ENCODE data around the gene MMP15.

The MMP15 gene

DNA sequence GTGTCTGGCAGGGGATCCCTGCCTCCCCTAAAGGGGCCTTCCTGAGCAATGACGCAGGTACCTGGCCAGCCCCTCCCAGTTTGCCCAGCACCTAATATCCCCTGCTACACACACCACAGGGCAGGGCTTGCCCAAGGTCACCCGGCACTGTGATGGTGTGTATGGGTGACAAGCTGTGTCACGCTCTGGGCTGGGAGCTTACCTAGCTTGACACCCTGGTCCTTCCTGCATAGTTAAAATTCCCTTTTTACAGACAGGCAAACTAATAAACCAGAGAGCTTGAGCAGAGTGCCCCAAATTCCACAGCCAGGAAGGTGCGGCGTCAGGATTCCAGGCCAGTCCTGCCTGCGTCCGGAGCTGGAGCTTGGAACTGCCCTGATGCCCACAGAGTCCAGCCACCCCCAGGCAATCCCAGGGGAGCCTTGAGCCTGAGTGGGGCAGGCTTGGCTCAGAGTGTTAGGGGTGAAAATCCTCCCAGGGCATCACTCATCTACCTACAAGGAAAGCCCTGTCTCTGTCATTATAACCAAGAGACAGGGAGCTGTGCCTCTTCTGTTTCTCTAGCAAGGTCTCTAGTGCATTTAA, 18.1 kb downstream of the MMP15 start:
- Histone ChIP-seq H3K4me3 (ENCODE audit: low read depth, low read length) (no peak overlapping the region), H3K79me2 (no peaks in the 10 kb centered on the region), H3K9me3 (ENCODE audit: control insufficient read depth, low read length) (no peaks in the 10 kb centered on the region), H3K9ac (no peak overlapping the region), H3K27me3 (ENCODE audit: control insufficient read depth, insufficient read depth, low read length) (no peaks in the 10 kb centered on the region), H3K4me2 (ENCODE audit: low read length) (no peak overlapping the region), H3K27ac (no peak overlapping the region), H3K4me1 (no peaks in the 10 kb centered on the region), H2AFZ (no peak overlapping the region), H3K36me3 (ENCODE audit: control insufficient read depth, insufficient read depth, low read length) (no peaks in the 10 kb centered on the region)
- TF ChIP-seq, protein P1, sequence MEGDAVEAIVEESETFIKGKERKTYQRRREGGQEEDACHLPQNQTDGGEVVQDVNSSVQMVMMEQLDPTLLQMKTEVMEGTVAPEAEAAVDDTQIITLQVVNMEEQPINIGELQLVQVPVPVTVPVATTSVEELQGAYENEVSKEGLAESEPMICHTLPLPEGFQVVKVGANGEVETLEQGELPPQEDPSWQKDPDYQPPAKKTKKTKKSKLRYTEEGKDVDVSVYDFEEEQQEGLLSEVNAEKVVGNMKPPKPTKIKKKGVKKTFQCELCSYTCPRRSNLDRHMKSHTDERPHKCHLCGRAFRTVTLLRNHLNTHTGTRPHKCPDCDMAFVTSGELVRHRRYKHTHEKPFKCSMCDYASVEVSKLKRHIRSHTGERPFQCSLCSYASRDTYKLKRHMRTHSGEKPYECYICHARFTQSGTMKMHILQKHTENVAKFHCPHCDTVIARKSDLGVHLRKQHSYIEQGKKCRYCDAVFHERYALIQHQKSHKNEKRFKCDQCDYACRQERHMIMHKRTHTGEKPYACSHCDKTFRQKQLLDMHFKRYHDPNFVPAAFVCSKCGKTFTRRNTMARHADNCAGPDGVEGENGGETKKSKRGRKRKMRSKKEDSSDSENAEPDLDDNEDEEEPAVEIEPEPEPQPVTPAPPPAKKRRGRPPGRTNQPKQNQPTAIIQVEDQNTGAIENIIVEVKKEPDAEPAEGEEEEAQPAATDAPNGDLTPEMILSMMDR (IDR thresholded peaks at IDR 0.05) = no peak

DNA sequence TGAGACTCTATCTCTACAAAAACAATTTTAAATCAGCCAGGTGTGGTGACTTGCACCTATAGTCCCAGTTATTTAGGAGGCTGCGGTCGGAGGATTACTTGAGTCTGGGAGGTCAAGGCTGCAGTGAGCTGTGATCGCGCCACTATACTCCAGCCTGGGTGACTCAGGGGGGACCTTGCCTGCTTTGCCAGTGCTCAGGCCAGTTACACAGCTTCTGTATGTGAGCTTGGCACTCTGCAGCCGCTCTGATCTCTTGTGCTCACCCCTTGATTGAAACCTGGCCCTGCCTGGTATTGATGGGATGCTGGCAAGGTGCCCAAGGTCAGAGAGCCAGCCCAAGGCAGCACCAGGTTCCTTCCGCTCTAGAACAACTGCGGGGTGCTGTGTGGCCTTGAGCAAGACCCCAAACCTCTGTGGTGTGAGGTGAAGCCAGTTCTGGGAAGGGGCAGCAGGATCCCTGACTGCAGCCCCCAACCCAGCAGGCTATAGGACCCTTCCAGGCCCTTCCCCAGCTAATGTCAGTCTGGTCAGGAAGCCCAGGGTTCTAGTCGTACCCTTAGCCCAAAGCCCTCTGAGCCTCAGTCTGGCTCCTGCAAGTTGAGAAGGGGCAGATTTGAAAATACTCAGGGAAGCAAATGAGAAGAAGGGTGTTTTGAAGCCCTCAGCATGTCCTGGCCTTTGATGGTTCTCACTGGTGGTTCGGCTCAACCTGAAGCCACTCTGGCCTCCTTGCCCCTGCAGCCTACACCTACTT, 18.9 kb downstream of the MMP15 start:
- no peaks in the 10 kb centered on the region for H3K36me3 ChIP-seq (ENCODE audit: control insufficient read depth, insufficient read depth, low read length)
- H3K4me1 ChIP-seq = no peaks in the 10 kb centered on the region
- H3K4me3 ChIP-seq (ENCODE audit: low read depth, low read length) = no peak overlapping the region
- no peaks in the 10 kb centered on the region for H3K27me3 ChIP-seq (ENCODE audit: control insufficient read depth, insufficient read depth, low read length)
- TF ChIP-seq, protein P1 (IDR thresholded peaks at IDR 0.05) = no peak
- no peak overlapping the region for H2AFZ ChIP-seq
- no peaks in the 10 kb centered on the region for H3K79me2 ChIP-seq
- no peak overlapping the region for H3K4me2 ChIP-seq (ENCODE audit: low read length)
- H3K9ac ChIP-seq = no peak overlapping the region
- no peaks in the 10 kb centered on the region for H3K9me3 ChIP-seq (ENCODE audit: control insufficient read depth, low read length)
- no peak overlapping the region for H3K27ac ChIP-seq

DNA sequence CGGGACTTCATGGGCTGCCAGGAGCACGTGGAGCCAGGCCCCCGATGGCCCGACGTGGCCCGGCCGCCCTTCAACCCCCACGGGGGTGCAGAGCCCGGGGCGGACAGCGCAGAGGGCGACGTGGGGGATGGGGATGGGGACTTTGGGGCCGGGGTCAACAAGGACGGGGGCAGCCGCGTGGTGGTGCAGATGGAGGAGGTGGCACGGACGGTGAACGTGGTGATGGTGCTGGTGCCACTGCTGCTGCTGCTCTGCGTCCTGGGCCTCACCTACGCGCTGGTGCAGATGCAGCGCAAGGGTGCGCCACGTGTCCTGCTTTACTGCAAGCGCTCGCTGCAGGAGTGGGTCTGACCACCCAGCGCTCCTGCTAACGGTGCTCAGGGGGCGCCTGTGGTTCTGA, 19.5 kb downstream of the MMP15 start:
- Histone ChIP-seq H3K79me2 (no peaks in the 10 kb centered on the region), H3K4me2 (ENCODE audit: low read length) (no peak overlapping the region), H3K4me1 (no peaks in the 10 kb centered on the region), H3K9me3 (ENCODE audit: control insufficient read depth, low read length) (no peaks in the 10 kb centered on the region), H3K9ac (no peak overlapping the region), H2AFZ (no peak overlapping the region), H3K4me3 (ENCODE audit: low read depth, low read length) (no peak overlapping the region), H3K36me3 (ENCODE audit: control insufficient read depth, insufficient read depth, low read length) (no peaks in the 10 kb centered on the region), H3K27me3 (ENCODE audit: control insufficient read depth, insufficient read depth, low read length) (no peaks in the 10 kb centered on the region), H3K27ac (no peak overlapping the region)
- TF ChIP-seq, protein P1 (IDR thresholded peaks at IDR 0.05) = no peak

DNA sequence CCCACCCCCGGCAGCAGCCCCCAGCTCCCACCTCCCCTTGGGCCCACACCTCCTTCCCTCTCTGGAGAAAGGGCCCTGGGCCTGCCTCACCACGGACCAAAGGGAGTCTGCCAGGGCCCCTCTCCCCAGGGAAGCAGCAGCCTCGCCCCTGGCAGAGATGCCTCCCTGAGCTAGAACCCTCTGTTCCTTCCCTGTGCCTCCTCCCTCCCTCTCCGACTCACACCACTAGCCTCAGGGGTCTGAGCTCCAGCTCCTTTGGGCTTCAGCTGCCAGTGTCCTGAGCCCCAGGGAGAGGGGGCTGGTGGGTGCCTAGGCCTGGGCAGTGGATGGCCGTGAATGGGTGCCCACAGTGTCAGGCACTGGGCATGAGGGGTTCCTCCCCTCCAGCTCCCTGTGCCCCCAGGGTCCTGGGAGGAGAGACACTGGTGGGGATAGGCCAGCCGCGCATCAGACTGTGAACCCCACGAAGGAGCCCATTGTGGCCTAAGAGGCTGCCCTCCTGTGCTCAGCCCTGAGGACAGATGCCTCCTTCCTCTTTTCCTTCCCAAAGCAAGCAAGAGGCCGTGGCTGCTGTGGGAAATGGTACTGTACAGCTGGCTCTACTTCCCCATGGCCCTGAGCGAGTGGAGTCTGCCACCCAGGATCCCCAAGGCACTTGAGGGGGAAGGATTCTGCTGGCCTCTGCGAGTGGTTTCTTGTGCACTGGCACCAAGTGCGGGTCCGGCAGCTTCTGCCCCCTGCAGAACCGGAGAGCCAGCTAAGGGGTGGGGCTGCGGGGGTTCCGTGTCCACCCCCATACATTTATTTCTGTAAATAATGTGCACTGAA, 20.7 kb downstream of the MMP15 start:
- no peaks in the 10 kb centered on the region for H3K27me3 ChIP-seq (ENCODE audit: control insufficient read depth, insufficient read depth, low read length)
- H3K36me3 ChIP-seq (ENCODE audit: control insufficient read depth, insufficient read depth, low read length) = no peaks in the 10 kb centered on the region
- no peaks in the 10 kb centered on the region for H3K9me3 ChIP-seq (ENCODE audit: control insufficient read depth, low read length)
- TF ChIP-seq, protein P1 (IDR thresholded peaks at IDR 0.05) = no peak
- no peak overlapping the region for H2AFZ ChIP-seq
- H3K27ac ChIP-seq = no peak overlapping the region
- H3K4me1 ChIP-seq = no peaks in the 10 kb centered on the region
- no peak overlapping the region for H3K9ac ChIP-seq
- H3K4me3 ChIP-seq (ENCODE audit: low read depth, low read length) = no peak overlapping the region
- no peaks in the 10 kb centered on the region for H3K79me2 ChIP-seq
- H3K4me2 ChIP-seq (ENCODE audit: low read length) = no peak overlapping the region

Measured in parathyroid adenoma (tissue), 2 donors.